Hepatocyte (in vitro differentiated cells): ENCODE measurements around the gene IBSP. TPM values are rescaled to one million over a fixed set of nuclear protein-coding genes. Genes with fewer than 3 reads are reported as not detected.

Experiments used
- DNase-seq: peaks from one replicate; pipeline ENCODE4 v3.0.0-alpha.2; 2016; ENCODE audit warnings: low spot score
- H2AFZ ChIP-seq: fragments of 200-600 bp; sonication (generic); 2 replicates; pipeline ENCODE4 v1.6.0; 2016; ENCODE audit warnings: antibody characterized with exemption, mild to moderate bottlenecking
- H3K27ac ChIP-seq: fragments of 200-600 bp; sonication (generic); 2 replicates; pipeline ENCODE4 v1.5.1; 2016; ENCODE audit warnings: mild to moderate bottlenecking
- H3K27me3 ChIP-seq: fragments of 200-600 bp; sonication (generic); 2 replicates; pipeline ENCODE4 v1.6.1; 2016
- H3K36me3 ChIP-seq: fragments of 200-600 bp; sonication (generic); replicated peaks from 2 replicates; pipeline ENCODE4 v1.5.1; 2016; ENCODE audit warnings: low read depth; ENCODE audit not compliant: insufficient read depth
- H3K4me1 ChIP-seq: fragments of 200-600 bp; sonication (generic); 2 replicates; pipeline ENCODE4 v1.5.1; 2016; ENCODE audit warnings: mild to moderate bottlenecking, moderate library complexity; ENCODE audit not compliant: insufficient read depth
- H3K4me2 ChIP-seq: fragments of 200-600 bp; sonication (generic); 2 replicates; pipeline ENCODE4 v1.6.0; 2016
- H3K4me3 ChIP-seq: fragments of 200-600 bp; sonication (generic); 2 replicates; pipeline ENCODE4 v1.5.1; 2016; ENCODE audit warnings: mild to moderate bottlenecking
- H3K79me2 ChIP-seq: fragments of 200-600 bp; sonication (generic); 2 replicates; pipeline ENCODE4 v1.6.0; 2017; ENCODE audit warnings: mild to moderate bottlenecking
- H3K9me2 ChIP-seq: fragments of 200-600 bp; sonication (generic); replicated peaks from 2 replicates; pipeline ENCODE4 v1.6.0; 2017; ENCODE audit warnings: mild to moderate bottlenecking; ENCODE audit not compliant: insufficient read depth
- H3K9me3 ChIP-seq: fragments of 200-600 bp; sonication (generic); 2 replicates; pipeline ENCODE4 v1.5.1; 2016; ENCODE audit warnings: low read depth, mild to moderate bottlenecking
- H4K20me1 ChIP-seq: fragments of 200-600 bp; sonication (generic); 2 replicates; pipeline ENCODE4 v1.6.0; 2016; ENCODE audit warnings: mild to moderate bottlenecking; ENCODE audit not compliant: insufficient read depth, poor library complexity, severe bottlenecking
- EZH2 ChIP-seq: fragments of 200-600 bp; sonication (generic); IDR thresholded peaks from 2 replicates; pipeline ENCODE4 v1.6.1; 2016; ENCODE audit warnings: antibody characterized with exemption, mild to moderate bottlenecking, borderline replicate concordance
- EZH2phosphoT487 ChIP-seq: fragments of 200-600 bp; sonication (generic); IDR thresholded peaks from one replicate; pipeline ENCODE4 v1.6.1; 2018; ENCODE audit warnings: antibody characterized with exemption, mild to moderate bottlenecking, low read depth, moderate library complexity; ENCODE audit not compliant: unreplicated experiment, severe bottlenecking
- WGBS: methylation state at CpG from one replicate; pipeline ENCODE4 v1.1.6; 2016; ENCODE audit warnings: low lambda C conversion rate; ENCODE audit errors: missing lambda C conversion rate; 5-methylcytosine and 5-hydroxymethylcytosine counted together
- polyA plus RNA-seq: library from polyadenylated mRNA; unstranded; fragments of >200 nt; fragmentation: Nextera tagmentation; extraction: Ambion mirVana; gene quantifications from 2 replicates; pipeline ENCODE4 v1.2.1, GENCODE V29; 2016
- total RNA-seq: library from RNA; depleted of rRNA; stranded (reverse); fragments of >200 nt; gene quantifications from 2 replicates; pipeline ENCODE4 v1.2.3, GENCODE V29; 2014
- TF ChIP-seq, protein P1 (sequence below): fragments of 200-600 bp; sonication (generic); IDR thresholded peaks from 2 replicates; pipeline ENCODE4 v1.5.1; 2016; ENCODE audit warnings: antibody characterized with exemption, mild to moderate bottlenecking; ENCODE audit not compliant: poor library complexity

IBSP gene
- total and polyA plus RNA-seq, 2 experiments from 2014 or later, result 0.07 to 0.12 TPM

DNA sequence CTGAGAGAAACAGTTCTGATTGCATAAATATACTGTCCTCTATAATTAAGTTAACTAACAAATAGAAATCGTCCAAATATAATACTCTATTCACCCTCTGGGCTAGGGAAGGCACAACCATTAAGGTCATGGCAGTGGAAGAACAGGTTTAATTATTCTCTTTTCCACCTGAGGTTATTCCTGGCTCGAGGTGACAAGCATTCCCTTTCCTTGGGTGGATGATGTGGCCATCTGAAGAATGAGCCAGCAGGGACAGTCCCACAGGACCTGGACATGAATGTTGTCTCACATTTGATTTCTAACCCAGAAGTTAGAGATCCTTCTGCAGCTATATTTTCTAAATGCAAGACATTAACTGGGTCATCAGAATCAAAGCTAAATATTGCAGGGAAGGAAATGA lies 5.5 kb downstream of the IBSP start:
- Histone ChIP-seq H3K4me2 (no peak overlapping the region), H3K27ac (no peak overlapping the region), H3K36me3 (no peaks in the 10 kb centered on the region), H4K20me1 (no peaks in the 10 kb centered on the region), H3K79me2 (no peaks in the 10 kb centered on the region), H3K27me3 (no peaks in the 10 kb centered on the region), H2AFZ (no peak overlapping the region), H3K9me3 (no peaks in the 10 kb centered on the region), H3K9me2 (no peaks in the 10 kb centered on the region), H3K4me3 (no peak overlapping the region), H3K4me1 (no peaks in the 10 kb centered on the region)
- DNase-seq, result no peak
- 61% methylated on average over 2 of the region's 2 CpGs for WGBS
- TF ChIP-seq EZH2phosphoT487, result no peak
- no peak for TF ChIP-seq EZH2
- TF ChIP-seq, protein P1, sequence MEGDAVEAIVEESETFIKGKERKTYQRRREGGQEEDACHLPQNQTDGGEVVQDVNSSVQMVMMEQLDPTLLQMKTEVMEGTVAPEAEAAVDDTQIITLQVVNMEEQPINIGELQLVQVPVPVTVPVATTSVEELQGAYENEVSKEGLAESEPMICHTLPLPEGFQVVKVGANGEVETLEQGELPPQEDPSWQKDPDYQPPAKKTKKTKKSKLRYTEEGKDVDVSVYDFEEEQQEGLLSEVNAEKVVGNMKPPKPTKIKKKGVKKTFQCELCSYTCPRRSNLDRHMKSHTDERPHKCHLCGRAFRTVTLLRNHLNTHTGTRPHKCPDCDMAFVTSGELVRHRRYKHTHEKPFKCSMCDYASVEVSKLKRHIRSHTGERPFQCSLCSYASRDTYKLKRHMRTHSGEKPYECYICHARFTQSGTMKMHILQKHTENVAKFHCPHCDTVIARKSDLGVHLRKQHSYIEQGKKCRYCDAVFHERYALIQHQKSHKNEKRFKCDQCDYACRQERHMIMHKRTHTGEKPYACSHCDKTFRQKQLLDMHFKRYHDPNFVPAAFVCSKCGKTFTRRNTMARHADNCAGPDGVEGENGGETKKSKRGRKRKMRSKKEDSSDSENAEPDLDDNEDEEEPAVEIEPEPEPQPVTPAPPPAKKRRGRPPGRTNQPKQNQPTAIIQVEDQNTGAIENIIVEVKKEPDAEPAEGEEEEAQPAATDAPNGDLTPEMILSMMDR, result no peak

DNA sequence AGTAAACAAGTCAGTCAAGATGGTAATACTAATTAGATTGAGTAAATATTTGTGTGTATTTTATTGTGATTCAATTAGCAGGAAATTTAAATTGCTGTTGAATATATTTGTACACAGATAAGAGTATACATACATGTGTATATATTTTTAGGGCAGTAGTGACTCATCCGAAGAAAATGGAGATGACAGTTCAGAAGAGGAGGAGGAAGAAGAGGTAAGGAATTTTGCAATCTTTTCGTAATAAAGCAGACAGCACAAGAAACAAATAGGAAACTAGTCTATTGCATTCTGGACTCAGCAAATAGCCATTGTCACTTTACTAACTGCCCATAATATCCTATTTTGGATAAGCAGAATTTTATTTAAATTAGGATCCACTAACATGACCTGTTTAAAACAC lies 6.6 kb downstream of the IBSP start:
- H3K4me1 ChIP-seq, result no peaks in the 10 kb centered on the region
- H3K36me3 ChIP-seq, result no peaks in the 10 kb centered on the region
- H3K79me2 ChIP-seq, result no peaks in the 10 kb centered on the region
- no peaks in the 10 kb centered on the region for H3K9me2 ChIP-seq
- H3K27me3 ChIP-seq, result no peaks in the 10 kb centered on the region
- no peaks in the 10 kb centered on the region for H4K20me1 ChIP-seq
- H2AFZ ChIP-seq, result no peak overlapping the region
- no peak overlapping the region for H3K4me2 ChIP-seq
- no peak overlapping the region for H3K27ac ChIP-seq
- no peaks in the 10 kb centered on the region for H3K9me3 ChIP-seq
- no peak for DNase-seq
- no peak for TF ChIP-seq EZH2
- TF ChIP-seq, protein P1, result no peak
- TF ChIP-seq EZH2phosphoT487, result no peak
- no peak overlapping the region for H3K4me3 ChIP-seq
- 83% methylated on average over 2 of the region's 2 CpGs for WGBS

DNA sequence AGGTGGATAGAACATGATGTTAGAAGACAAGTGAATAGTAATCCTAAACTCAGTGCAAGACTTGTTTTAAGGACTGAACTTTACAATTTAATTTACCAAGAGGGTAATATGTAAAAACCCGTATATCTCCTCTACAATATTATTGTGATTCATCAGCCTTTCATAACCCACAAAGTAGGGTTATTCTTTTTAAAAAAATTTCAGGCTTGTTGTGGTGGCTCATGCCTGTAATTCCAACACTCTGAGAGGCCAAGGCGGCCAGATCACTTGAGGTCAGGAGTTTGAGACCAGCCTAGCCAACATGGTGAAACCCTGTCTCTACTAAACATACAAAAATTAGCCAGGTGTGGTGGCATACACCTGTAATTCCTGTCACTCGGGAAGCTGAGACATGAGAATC lies 7.2 kb downstream of the IBSP start:
- 95% methylated on average over 3 of the region's 3 CpGs for WGBS
- Histone ChIP-seq H3K4me1 (no peaks in the 10 kb centered on the region), H3K36me3 (no peaks in the 10 kb centered on the region), H2AFZ (no peak overlapping the region), H3K4me2 (no peak overlapping the region), H3K4me3 (no peak overlapping the region), H3K27me3 (no peaks in the 10 kb centered on the region), H4K20me1 (no peaks in the 10 kb centered on the region), H3K9me2 (no peaks in the 10 kb centered on the region), H3K9me3 (no peaks in the 10 kb centered on the region), H3K27ac (no peak overlapping the region), H3K79me2 (no peaks in the 10 kb centered on the region)
- no peak for TF ChIP-seq EZH2
- TF ChIP-seq, protein P1, result no peak
- TF ChIP-seq EZH2phosphoT487, result no peak
- DNase-seq, result no peak

DNA sequence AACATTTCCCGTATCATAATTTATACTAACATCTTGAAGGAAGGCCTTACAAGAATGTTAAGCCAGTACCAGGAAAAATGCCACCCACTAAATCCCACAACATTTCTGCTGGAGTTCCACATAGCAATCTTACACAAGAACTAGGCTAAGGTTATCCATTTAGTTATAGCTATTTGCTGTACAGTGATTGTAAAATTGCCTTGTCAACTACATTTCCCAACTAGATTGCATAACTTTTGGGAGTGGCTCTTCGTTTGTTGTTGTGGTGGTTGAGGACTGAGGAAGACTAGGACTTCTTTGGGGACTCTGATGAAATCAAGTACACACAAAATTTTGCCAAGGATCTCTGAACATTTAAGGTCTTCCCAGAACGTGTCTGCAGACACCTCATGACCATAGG lies 8.0 kb downstream of the IBSP start:
- Histone ChIP-seq H3K4me1 (no peaks in the 10 kb centered on the region), H3K79me2 (no peaks in the 10 kb centered on the region), H3K4me2 (no peak overlapping the region), H3K27me3 (no peaks in the 10 kb centered on the region), H2AFZ (no peak overlapping the region), H3K9me2 (no peaks in the 10 kb centered on the region), H3K9me3 (no peaks in the 10 kb centered on the region), H3K4me3 (no peak overlapping the region), H4K20me1 (no peaks in the 10 kb centered on the region), H3K27ac (no peak overlapping the region), H3K36me3 (no peaks in the 10 kb centered on the region)
- 84% methylated on average over 3 of the region's 3 CpGs for WGBS
- DNase-seq, result no peak
- no peak for TF ChIP-seq EZH2phosphoT487
- TF ChIP-seq, protein P1, result no peak
- TF ChIP-seq EZH2, result no peak
